ENCODE measurements around the gene PLA2G2E.

DNA sequence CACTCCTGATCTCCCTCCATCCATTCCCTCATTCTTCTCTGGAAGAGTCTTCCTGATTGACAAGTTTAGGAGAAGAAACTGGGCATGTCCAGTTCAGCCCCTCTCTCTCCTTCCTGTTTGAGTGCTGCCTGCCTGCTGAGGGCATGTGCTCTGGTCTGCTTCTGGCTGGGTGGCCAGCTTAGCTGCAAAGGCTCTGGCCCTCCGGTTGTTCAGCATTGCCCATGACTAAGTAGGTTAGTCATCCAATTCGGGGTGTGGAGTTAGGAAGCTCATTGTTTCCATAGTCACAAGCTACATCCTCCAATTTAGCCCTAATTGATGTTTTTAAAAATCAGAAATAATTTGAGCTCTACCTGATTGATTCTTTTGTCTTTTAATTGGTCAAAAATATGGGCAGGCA lies 25.6 kb upstream of the PLA2G2E start:
- TF ChIP-seq POLR2A (IDR thresholded peaks at IDR 0.05), result no peak
- TF ChIP-seq POLR2AphosphoS5 (IDR thresholded peaks at IDR 0.05), result no peak
- TF ChIP-seq CTCF (IDR thresholded peaks at IDR 0.05), result no peak

All from suprapubic skin (tissue), 4 donors.